Upper lobe of left lung (tissue), 4 donors: ENCODE measurements around the gene SEPTIN5.

ENCODE experiments used
- POLR2A ChIP-seq, 4 donors: fragments of 450-650 bp; IDR thresholded peaks; one replicate each; pipeline ENCODE4 v1.5.1; 2016 to 2017; ENCODE audit warnings: antibody characterized with exemption in 4 of 4, mild to moderate bottlenecking in 2 of 4
- TF ChIP-seq, protein P1 (sequence below), 6 experiments: fragments of 450-650 bp in 4 of 6; fragments of 200-600 bp in 2 of 6; sonication (generic) in 2 of 6; IDR thresholded peaks; one replicate each; pipeline ENCODE4 v1.5.1; 2016 to 2019; ENCODE audit warnings: antibody characterized with exemption in 6 of 6

DNA sequence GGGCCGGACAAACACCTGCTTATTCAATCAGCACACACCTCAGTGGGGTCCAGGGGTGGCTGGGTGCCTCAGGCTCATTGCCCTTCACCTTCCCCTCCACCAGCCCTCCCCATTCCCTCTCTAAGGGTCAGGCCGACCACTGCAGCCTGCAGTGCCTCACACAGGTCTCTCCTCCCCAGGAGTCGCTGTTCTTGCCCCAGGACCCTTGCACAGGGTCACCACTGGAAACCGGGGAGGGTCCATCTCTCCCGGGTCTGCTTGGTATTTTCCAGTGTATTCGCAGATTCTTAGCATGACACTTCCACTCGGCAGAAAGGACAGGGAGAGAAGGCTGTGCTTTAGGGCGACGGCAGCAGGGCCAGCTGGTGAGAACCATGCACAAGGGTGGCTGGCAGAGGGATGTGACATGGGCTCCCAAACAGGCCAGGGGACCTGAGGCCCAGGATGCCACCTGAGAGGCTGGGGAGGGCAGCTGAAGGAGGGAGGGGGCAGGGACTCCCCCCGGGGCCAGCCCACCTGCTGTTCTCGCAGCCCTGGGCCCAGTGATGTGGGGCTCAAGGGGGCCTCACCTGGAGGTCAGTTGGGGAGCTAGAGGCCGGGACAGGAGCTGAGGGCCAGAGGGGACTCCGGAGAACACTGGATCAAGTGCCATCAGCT is 30.2 kb downstream of the SEPTIN5 start:
- TF ChIP-seq, protein P1, sequence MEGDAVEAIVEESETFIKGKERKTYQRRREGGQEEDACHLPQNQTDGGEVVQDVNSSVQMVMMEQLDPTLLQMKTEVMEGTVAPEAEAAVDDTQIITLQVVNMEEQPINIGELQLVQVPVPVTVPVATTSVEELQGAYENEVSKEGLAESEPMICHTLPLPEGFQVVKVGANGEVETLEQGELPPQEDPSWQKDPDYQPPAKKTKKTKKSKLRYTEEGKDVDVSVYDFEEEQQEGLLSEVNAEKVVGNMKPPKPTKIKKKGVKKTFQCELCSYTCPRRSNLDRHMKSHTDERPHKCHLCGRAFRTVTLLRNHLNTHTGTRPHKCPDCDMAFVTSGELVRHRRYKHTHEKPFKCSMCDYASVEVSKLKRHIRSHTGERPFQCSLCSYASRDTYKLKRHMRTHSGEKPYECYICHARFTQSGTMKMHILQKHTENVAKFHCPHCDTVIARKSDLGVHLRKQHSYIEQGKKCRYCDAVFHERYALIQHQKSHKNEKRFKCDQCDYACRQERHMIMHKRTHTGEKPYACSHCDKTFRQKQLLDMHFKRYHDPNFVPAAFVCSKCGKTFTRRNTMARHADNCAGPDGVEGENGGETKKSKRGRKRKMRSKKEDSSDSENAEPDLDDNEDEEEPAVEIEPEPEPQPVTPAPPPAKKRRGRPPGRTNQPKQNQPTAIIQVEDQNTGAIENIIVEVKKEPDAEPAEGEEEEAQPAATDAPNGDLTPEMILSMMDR (IDR thresholded peaks at IDR 0.05) = no peak
- no peak for TF ChIP-seq POLR2A (IDR thresholded peaks at IDR 0.05)
